Fibroblast of mammary gland (primary cell): Measurements from ENCODE around the gene KCTD16.

Experiments
- DNase-seq: peaks from one replicate; pipeline ENCODE4 v3.0.0-alpha.2; 2010; ENCODE audit warnings: low read depth
- H3K4me3 ChIP-seq: 2 replicates; pipeline ENCODE4 v1.5.1; 2011; ENCODE audit warnings: low read depth, mild to moderate bottlenecking, low read length, moderate library complexity; ENCODE audit not compliant: control insufficient read depth
- TF ChIP-seq, protein P1 (sequence below): conservative IDR thresholded peaks from 2 replicates; pipeline ENCODE4 v1.5.1; 2011; ENCODE audit warnings: low read depth, low read length, inconsistent platforms; ENCODE audit not compliant: control insufficient read depth, insufficient read depth

KCTD16 gene

DNA sequence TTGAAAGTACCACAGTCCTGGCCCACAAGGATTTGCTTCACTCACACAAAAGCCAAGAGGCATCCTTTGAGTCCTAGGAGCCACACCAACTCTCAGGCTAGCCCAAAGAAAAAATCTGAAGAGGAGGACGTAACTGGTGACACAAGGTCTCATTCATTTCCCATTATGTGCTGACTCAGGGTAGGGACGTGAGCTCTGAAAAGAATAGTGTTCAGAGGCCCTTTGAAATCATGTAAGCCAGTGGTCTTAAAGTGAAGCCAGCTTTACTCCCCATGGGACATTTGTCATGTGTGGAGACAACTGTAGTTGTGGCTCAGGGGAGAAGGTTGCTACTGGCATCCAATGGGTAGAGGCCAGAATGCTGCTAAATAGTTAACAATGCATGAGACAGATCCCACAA is 332.4 kb downstream of the KCTD16 start:
- no peak for DNase-seq
- no peak overlapping the region for H3K4me3 ChIP-seq

DNA sequence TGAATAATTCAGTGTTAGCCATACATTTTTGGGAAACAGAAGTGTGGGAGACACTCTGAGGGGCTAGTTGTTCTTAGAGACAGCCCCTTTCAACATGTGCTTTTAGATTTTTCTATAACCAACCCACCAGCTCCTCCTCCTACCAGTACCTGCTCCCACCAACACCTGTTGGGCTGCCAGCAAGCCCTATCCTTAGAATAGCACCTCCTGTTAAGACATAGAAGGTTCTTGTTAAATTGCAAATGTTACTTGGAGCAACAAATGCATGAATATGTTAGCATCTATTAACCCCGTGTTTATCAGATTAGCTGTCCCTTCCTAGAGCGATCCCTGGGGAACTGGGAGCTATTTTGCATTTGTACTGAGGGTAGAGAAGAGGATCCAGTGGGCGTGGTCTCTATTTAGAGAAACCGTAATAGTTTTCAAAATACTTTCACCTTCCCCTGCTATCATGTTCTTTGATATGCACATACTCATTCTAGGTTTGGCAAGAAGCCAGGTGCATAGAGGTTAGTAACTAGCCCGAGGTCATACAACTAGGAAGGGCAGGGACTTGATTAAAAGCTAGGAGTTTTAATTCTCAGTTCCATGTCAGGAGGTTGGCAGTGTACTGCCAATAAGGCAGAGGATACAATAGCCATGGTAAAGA is 334.4 kb downstream of the KCTD16 start:
- no peak overlapping the region for H3K4me3 ChIP-seq
- peak; percentile 1 for DNase-seq
- TF ChIP-seq, protein P1, sequence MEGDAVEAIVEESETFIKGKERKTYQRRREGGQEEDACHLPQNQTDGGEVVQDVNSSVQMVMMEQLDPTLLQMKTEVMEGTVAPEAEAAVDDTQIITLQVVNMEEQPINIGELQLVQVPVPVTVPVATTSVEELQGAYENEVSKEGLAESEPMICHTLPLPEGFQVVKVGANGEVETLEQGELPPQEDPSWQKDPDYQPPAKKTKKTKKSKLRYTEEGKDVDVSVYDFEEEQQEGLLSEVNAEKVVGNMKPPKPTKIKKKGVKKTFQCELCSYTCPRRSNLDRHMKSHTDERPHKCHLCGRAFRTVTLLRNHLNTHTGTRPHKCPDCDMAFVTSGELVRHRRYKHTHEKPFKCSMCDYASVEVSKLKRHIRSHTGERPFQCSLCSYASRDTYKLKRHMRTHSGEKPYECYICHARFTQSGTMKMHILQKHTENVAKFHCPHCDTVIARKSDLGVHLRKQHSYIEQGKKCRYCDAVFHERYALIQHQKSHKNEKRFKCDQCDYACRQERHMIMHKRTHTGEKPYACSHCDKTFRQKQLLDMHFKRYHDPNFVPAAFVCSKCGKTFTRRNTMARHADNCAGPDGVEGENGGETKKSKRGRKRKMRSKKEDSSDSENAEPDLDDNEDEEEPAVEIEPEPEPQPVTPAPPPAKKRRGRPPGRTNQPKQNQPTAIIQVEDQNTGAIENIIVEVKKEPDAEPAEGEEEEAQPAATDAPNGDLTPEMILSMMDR = no peak

More for the DNA sequence above, 332.4 kb downstream of the KCTD16 start:
- TF ChIP-seq, protein P1 = no peak

DNA sequence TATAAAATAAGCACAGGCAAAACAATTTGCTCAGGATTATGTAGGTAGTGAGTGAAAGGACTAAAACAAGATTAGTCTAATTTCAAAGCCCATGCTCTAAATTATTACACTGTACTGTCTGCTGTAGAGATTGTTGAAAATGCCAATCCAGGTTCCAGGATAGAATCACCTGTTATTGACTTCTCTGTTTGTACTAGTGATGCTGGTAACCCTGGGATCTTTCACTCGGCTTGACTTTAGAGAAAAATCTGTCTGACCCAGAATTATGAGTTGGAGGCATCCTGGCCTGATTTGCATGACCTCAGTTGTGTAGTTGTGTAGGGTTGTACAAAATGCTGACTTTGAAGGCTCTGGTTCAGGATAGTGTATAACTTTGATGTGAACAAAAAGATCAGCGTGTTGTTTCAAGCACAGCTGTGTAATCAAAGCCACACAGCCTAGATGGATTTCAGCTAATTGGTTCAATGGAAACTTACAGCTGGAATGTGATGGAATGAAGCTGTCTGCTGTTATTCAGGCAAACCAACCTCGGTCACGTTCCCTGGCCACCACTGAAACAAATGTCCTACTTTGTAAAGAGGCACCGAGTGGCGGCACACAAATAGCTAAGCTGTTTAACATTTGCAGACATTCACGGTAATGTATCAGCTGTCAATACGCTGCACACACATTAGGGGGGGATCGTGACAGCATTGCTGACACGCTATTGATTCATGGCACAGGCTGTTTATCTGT is 340.3 kb downstream of the KCTD16 start:
- H3K4me3 ChIP-seq = no peak overlapping the region
- TF ChIP-seq, protein P1 = no peak

DNA sequence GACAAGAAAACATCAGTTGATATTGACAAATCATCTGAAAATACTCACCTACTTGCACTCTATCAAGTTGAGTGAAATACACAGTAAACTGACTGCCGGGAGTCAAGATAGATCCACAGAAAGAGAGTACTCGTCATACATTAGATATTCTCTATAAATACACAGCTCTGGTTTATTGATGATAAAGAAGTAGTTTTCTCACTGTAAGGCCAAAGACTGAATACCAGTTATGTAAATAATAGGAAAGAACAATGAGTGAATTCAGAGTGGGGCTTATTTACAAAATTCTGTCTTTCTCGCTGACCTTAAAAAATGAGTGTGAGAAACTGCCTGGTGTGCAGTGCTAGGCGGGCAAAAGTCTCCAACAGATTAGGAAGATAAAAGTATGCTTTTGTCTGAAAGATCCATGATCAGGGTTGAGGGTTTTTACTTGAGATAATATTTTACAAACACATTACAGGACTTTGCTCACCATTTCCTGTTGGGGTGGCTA is 341.0 kb downstream of the KCTD16 start:
- TF ChIP-seq, protein P1 = no peak
- no peak overlapping the region for H3K4me3 ChIP-seq
- DNase-seq = no peak

More for the DNA sequence above, 340.3 kb downstream of the KCTD16 start:
- no peak for DNase-seq

DNA sequence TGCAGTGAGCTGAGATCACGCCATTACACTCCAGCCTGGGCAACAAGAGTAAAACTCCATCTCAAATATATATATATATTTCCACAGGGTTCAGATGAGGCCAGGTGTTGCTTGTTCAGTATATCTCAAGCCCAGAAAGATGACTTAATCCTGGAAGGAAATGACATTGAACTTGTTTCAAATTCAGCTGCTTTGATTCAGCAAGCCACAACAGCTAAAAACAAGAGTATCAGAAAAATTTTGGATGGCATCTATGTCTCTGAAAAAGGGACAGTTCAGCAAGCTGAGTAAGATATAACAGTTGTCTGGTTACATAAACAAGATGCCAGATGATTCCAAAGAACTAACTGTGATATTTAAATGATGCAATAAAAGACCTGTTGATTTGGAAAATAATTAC is 352.0 kb downstream of the KCTD16 start:
- no peak overlapping the region for H3K4me3 ChIP-seq
- TF ChIP-seq, protein P1 = no peak
- DNase-seq = no peak

DNA sequence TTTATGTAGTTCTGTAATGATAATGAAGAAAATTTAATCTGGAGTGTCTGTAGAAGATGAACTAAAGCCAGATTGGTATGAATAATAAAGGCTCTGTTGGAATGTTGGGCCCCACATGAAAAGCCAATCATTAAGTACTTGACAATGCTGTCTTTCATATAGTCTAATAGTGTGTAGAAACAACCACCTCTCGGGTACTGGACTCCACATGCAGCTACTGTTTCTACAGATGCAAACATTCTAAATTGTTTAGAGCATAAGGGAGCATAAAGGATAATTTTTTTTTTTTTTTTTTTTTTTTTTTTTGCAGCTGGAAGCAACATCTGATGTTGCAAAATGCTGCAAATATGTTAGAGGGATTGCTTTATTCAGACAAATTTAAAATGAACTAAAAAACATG is 354.3 kb downstream of the KCTD16 start:
- no peak overlapping the region for H3K4me3 ChIP-seq
- no peak for DNase-seq
- TF ChIP-seq, protein P1 = no peak
